ENCODE results near the gene BCORL1. TPM values are rescaled to one million over a fixed set of nuclear protein-coding genes. Genes with fewer than 3 reads are reported as not detected.

BCORL1 gene
- total and polyA plus RNA-seq, 2 of the 8 experiments (the other 6 are each of a cell fraction or from before 2014, with no cell fraction given), result 1.4 to 6.2 TPM

DNA sequence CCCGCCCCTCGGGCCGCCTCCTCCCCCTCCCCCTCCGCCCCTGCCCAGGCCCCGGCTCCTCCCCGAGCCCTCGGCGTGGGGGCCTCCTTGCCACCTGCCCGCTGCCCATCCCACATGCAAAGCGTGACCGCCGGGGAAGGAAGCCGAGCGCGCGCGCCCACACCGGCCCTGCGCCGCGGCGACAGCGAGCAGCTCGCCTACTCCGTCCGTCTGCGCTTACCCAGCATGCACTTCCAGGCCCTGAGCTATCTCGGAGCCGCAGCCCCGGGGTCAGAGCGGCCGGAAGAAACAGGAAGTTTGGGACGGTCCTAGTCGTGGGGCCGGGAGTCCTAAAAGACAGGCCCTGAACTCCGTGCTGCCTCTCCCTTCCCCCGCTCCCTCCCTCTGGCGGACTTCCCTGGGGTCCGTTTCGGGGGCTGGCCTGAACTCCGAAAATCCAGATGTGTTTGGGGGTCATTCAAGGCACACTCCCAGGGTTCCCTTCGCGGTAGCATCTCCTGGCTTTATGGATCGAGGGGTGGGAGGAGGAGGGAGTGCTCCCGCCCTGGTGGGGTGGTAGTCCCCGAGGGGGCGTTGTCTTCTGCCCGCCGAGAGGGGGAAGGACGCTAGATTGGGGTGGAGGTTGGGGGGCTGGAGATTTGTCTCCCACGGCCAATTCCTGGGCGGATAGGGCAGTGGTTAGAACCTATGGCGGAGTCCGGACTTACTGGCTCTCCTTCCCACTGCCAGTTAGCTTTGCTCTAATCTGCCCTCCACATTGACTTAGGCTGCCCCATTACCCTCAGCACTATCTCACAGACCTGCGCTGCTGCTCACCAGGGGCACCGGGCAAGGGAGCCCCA is 25.0 kb upstream of the BCORL1 start:
- H2BK120ac ChIP-seq (replicated peaks; ENCODE audit: low read depth, low read length), result no peak overlapping the region
- no peak overlapping the region for H3K4ac ChIP-seq (replicated peaks; ENCODE audit: insufficient read length, low read depth, low read length)
- H3K9ac ChIP-seq (replicated peaks in 1 of 4; ENCODE audit: extremely low read depth in 1 of 4, low read depth in 3 of 4, low read length in 3 of 4), result peak overlapping the region in 1 of 4 experiments; percentile 1; a peak in 4 of 7 replicates
- H3K56ac ChIP-seq (replicated peaks; ENCODE audit: insufficient read length, low read depth, low read length), result no peak overlapping the region
- H3K27me3 ChIP-seq (replicated peaks in 1 of 4; ENCODE audit: control insufficient read depth in 3 of 4, extremely low read depth in 1 of 4, insufficient read depth in 3 of 4, low read length in 3 of 4), result peaks cover 41 to 71% (median 61%) of the 10 kb centered on the region in 4 experiments
- no peaks in the 10 kb centered on the region for H3K9me3 ChIP-seq (ENCODE audit: insufficient read depth in 2 of 2, low read depth in 1 of 2, low read length in 1 of 2)
- H3K23me2 ChIP-seq (ENCODE audit: low read depth, low read length), result peaks cover 10% of the 10 kb centered on the region; the same call in 1 of the 2 replicates
- H4K91ac ChIP-seq (replicated peaks; ENCODE audit: insufficient read length, low read length), result no peak overlapping the region
- peak overlapping the region; percentile 57 to 70 (median 59) for H3K4me3 ChIP-seq (ENCODE audit: extremely low read depth in 1 of 4, insufficient read depth in 2 of 4, low read depth in 3 of 4, low read length in 4 of 4)
- peaks cover 0 to 24% (median 12%) of the 10 kb centered on the region in 4 experiments for H3K4me1 ChIP-seq (replicated peaks in 1 of 4; ENCODE audit: control insufficient read depth in 3 of 4, insufficient read depth in 4 of 4, low read length in 3 of 4)
- 0% methylated on average over 11 of the region's 56 CpGs; no CpG with 5 or more reads in 1 of the 2 experiments for WGBS, 2 experiments (ENCODE audit: extremely low coverage in 1 of 2, insufficient coverage in 1 of 2, insufficient read length in 1 of 2, insufficient replicate concordance in 2 of 2, low coverage in 1 of 2, low lambda C conversion rate in 2 of 2, missing lambda C conversion rate in 1 of 2)
- H3K36me3 ChIP-seq (ENCODE audit: control insufficient read depth in 2 of 4, insufficient read depth in 4 of 4, low read length in 3 of 4), result no peaks in the 10 kb centered on the region
- 0 out of 2 replicates have a peak overlapping the region, but pooled peaks have one; percentile 35 for H4K8ac ChIP-seq (ENCODE audit: extremely low read depth, insufficient read depth, low read length)
- no peak for FAIRE-seq
- no peak overlapping the region for H3K14ac ChIP-seq (ENCODE audit: insufficient read length)
- H3K4me2 ChIP-seq (ENCODE audit: insufficient read depth in 1 of 2, low read depth in 2 of 2, low read length in 2 of 2), result peak overlapping the region; percentile 74 to 94
- no peak for DNase-seq (ENCODE audit: low read depth in 1 of 2, low spot score in 2 of 2)
- 0 out of 2 replicates have a peak overlapping the region, but pooled peaks have one; percentile 44 for H2AFZ ChIP-seq (ENCODE audit: low read length)
- CTCF ChIA-PET (ENCODE audit: partially characterized antibody), result interaction anchor here (0.6 to 1.2 kb wide), 4 partner anchors 8 to 198 kb away, joined by 3 to 4 read pairs (median 3); no protein-coding TSS in a partner anchor
- H3K79me2 ChIP-seq (ENCODE audit: control insufficient read depth in 1 of 2, insufficient read depth in 2 of 2, low read length in 2 of 2), result no peaks in the 10 kb centered on the region
- no peak overlapping the region for H2AK5ac ChIP-seq (ENCODE audit: low read depth, low read length)
- no peaks in the 10 kb centered on the region for H3K79me1 ChIP-seq (ENCODE audit: low read depth, low read length)
- POLR2A ChIA-PET (ENCODE audit: partially characterized antibody), result interaction anchor here (0.7 to 1.7 kb wide), 7 partner anchors 19 to 104 kb away, joined by 3 to 9 read pairs (median 4); partner anchors contain the start of genes BCORL1 and UTP14A
- H2BK15ac ChIP-seq (ENCODE audit: low read length), result no peak overlapping the region
- no peak overlapping the region for H3K27ac ChIP-seq (ENCODE audit: low read depth, low read length)
- 0 out of 2 replicates have a peak overlapping the region, but pooled peaks have one; percentile 17 for H2BK12ac ChIP-seq (ENCODE audit: low read depth, low read length)
- H3K18ac ChIP-seq (ENCODE audit: extremely low read depth, low read length), result no peak overlapping the region; the same call in 1 of the 2 replicates
- no peak overlapping the region for H3K23ac ChIP-seq (ENCODE audit: insufficient read length)
- H4K5ac ChIP-seq (ENCODE audit: insufficient read length, low read depth, low read length), result peak overlapping the region; percentile 51
- peaks cover 0 to 5% of the 10 kb centered on the region in 2 experiments for H4K20me1 ChIP-seq (replicated peaks in 1 of 2; ENCODE audit: control insufficient read depth in 1 of 2, insufficient read depth in 2 of 2, low read length in 2 of 2)
- no peak overlapping the region for H2BK20ac ChIP-seq (ENCODE audit: low read length)
- no peak overlapping the region for H2BK5ac ChIP-seq (ENCODE audit: low read depth, low read length)
- TF ChIP-seq KDM1A (IDR thresholded peaks at IDR 0.05; ENCODE audit: borderline replicate concordance, low read length) (no peak), CHD1 (IDR thresholded peaks at IDR 0.05; ENCODE audit: low read depth, low read length) (no peak), ZNF274 (IDR thresholded peaks at IDR 0.05; ENCODE audit: borderline replicate concordance, extremely low read depth, low read length) (no peak), CBX5 (IDR thresholded peaks at IDR 0.05; ENCODE audit: low read depth, low read length) (no peak), SP2 (IDR thresholded peaks at IDR 0.05; ENCODE audit: low read length) (no peak), EP300 (IDR thresholded peaks at IDR 0.05; ENCODE audit: borderline replicate concordance in 1 of 2, low read depth in 2 of 2, low read length in 2 of 2) (no peak)
- TF ChIP-seq, protein P1, sequence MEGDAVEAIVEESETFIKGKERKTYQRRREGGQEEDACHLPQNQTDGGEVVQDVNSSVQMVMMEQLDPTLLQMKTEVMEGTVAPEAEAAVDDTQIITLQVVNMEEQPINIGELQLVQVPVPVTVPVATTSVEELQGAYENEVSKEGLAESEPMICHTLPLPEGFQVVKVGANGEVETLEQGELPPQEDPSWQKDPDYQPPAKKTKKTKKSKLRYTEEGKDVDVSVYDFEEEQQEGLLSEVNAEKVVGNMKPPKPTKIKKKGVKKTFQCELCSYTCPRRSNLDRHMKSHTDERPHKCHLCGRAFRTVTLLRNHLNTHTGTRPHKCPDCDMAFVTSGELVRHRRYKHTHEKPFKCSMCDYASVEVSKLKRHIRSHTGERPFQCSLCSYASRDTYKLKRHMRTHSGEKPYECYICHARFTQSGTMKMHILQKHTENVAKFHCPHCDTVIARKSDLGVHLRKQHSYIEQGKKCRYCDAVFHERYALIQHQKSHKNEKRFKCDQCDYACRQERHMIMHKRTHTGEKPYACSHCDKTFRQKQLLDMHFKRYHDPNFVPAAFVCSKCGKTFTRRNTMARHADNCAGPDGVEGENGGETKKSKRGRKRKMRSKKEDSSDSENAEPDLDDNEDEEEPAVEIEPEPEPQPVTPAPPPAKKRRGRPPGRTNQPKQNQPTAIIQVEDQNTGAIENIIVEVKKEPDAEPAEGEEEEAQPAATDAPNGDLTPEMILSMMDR (IDR thresholded peaks at IDR 0.05; ENCODE audit: control extremely low read depth in 1 of 3, insufficient read depth in 1 of 3, low read depth in 1 of 3, low read length in 3 of 3), result no peak
- TF ChIP-seq, protein P2, sequence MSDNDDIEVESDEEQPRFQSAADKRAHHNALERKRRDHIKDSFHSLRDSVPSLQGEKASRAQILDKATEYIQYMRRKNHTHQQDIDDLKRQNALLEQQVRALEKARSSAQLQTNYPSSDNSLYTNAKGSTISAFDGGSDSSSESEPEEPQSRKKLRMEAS (IDR thresholded peaks at IDR 0.05), result peak; percentile 54; the same call in 1 of the 2 replicates
